ENCODE measurements around the gene IQCK. TPM values are rescaled to one million over a fixed set of nuclear protein-coding genes. Genes with fewer than 3 reads are reported as not detected.

Gene IQCK
- total and polyA plus RNA-seq, 5 donors from 2014 or later: 0.23 to 1.8 (median 1.6) TPM

DNA sequence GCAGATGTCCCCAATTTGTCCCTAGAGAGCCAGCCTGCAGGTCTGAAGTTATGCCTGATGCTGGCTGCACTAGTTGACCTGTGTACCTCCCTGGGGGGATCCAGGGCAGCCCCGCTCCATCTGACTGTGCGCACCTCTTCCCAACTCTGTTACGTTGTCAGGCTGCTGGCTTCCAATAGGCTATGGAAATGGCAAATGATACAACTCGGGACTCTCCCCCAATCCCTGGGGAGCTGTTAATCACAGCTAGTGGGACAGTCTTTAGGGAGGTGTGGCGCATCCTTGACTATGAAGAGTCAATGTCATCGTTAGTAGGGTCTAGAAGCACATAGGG, 136.4 kb downstream of the IQCK start:
- DNase-seq (no peak), ATAC-seq (ENCODE audit: low read depth in 2 of 2) (no peak)
- Mint-ChIP-seq H3K36me3 (no peaks in the 10 kb centered on the region), H3K4me3 (no peak overlapping the region), H3K27ac (no peak overlapping the region), H3K4me1 (no peaks in the 10 kb centered on the region), H3K27me3 (no peaks in the 10 kb centered on the region), H3K9me3 (no peaks in the 10 kb centered on the region)
- no peaks in the 10 kb centered on the region for H3K9me3 ChIP-seq (ENCODE audit: control insufficient read depth in 2 of 2, low read length in 2 of 2)
- no peak overlapping the region for H3K4me3 ChIP-seq (ENCODE audit: low read depth, low read length)
- H3K27me3 ChIP-seq (ENCODE audit: control insufficient read depth, insufficient read depth, low read length): peaks cover 2% of the 10 kb centered on the region
- no peaks in the 10 kb centered on the region for H3K36me3 ChIP-seq (ENCODE audit: control insufficient read depth, insufficient read depth, low read length)
- H3K4me1 ChIP-seq (ENCODE audit: control insufficient read depth, insufficient read depth, low read length, poor library complexity, severe bottlenecking): no peaks in the 10 kb centered on the region
- no peak overlapping the region for H3K27ac ChIP-seq (ENCODE audit: insufficient read depth, low read length, poor library complexity, severe bottlenecking)

DNA sequence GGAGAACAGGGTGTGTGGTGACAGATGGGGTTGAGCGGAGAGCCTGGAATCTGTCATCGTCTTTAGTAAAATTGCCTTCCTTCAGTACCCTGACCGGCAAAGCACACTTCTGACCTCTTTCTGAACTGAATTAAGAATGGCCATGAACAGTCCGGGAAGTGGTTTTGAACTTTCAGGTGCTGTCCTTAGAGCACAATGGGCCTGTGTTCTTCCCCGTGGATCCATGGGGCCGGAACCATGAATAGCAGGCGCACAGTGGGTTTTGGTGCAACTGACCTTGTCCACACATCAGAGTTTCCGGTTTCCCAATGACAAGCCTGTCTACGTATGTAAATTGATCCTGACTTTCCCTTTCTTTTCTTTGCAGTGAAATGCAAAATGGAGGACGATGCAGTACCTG, 138.0 kb downstream of the IQCK start:
- Mint-ChIP-seq H3K27ac (peak overlapping the region in 1 of 3 donors; percentile 3), H3K9me3 (no peaks in the 10 kb centered on the region), H3K4me3 (no peak overlapping the region), H3K36me3 (no peaks in the 10 kb centered on the region), H3K4me1 (no peaks in the 10 kb centered on the region), H3K27me3 (no peaks in the 10 kb centered on the region)
- no peaks in the 10 kb centered on the region for H3K9me3 ChIP-seq (ENCODE audit: control insufficient read depth in 2 of 2, low read length in 2 of 2)
- H3K27ac ChIP-seq (ENCODE audit: insufficient read depth, low read length, poor library complexity, severe bottlenecking): no peak overlapping the region
- DNase-seq: no peak
- ATAC-seq (ENCODE audit: low read depth in 2 of 2): no peak
- H3K36me3 ChIP-seq (ENCODE audit: control insufficient read depth, insufficient read depth, low read length): no peaks in the 10 kb centered on the region
- H3K4me1 ChIP-seq (ENCODE audit: control insufficient read depth, insufficient read depth, low read length, poor library complexity, severe bottlenecking): no peaks in the 10 kb centered on the region
- no peaks in the 10 kb centered on the region for H3K27me3 ChIP-seq (ENCODE audit: control insufficient read depth, insufficient read depth, low read length)
- no peak overlapping the region for H3K4me3 ChIP-seq (ENCODE audit: low read depth, low read length)

DNA sequence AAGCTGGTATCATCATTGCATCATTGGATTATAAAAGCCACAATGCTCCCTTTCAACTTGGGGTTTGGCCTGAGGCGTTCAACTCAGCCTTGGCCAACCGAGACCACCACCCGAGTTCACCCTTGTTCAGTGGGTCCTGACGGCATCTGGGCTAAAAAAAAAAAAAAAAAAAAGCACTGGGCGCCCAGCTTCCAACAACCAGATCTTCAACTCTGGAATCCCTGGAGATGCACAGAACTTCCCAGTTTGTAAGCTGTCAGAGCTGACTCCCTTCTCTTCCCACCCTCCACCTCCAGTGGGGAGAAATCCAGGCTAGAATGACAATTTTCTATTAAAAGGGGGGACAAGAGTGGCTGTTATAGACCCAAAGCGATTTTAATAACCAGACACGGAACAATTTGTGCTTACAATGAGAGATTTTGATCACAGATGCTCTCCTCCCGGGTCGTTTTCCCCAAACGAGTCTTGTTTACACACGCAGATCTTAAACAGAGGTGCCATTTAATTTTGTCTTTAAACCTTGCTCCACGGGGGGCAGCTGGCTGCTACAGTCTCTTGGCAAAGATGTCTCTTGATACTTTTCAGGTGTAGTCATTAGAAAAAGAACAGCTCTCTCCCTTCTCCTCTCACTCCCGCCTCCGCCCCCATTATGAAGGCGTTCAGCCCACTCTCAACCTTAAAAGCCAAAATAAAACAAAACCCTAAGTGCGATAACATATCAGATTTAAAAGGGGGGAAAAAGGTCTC, 139.7 kb downstream of the IQCK start:
- H3K4me3 Mint-ChIP-seq: no peak overlapping the region
- no peak overlapping the region for H3K27ac ChIP-seq (ENCODE audit: insufficient read depth, low read length, poor library complexity, severe bottlenecking)
- no peaks in the 10 kb centered on the region for H3K9me3 ChIP-seq (ENCODE audit: control insufficient read depth in 2 of 2, low read length in 2 of 2)
- no peaks in the 10 kb centered on the region for H3K27me3 ChIP-seq (ENCODE audit: control insufficient read depth, insufficient read depth, low read length)
- H3K27ac Mint-ChIP-seq: no peak overlapping the region
- H3K27me3 Mint-ChIP-seq: no peaks in the 10 kb centered on the region
- no peaks in the 10 kb centered on the region for H3K36me3 ChIP-seq (ENCODE audit: control insufficient read depth, insufficient read depth, low read length)
- no peak overlapping the region for H3K4me3 ChIP-seq (ENCODE audit: low read depth, low read length)
- H3K4me1 Mint-ChIP-seq: no peaks in the 10 kb centered on the region
- no peaks in the 10 kb centered on the region for H3K9me3 Mint-ChIP-seq
- no peaks in the 10 kb centered on the region for H3K4me1 ChIP-seq (ENCODE audit: control insufficient read depth, insufficient read depth, low read length, poor library complexity, severe bottlenecking)
- H3K36me3 Mint-ChIP-seq: no peaks in the 10 kb centered on the region
- ATAC-seq (ENCODE audit: low read depth in 2 of 2) (no peak), DNase-seq (no peak)

DNA sequence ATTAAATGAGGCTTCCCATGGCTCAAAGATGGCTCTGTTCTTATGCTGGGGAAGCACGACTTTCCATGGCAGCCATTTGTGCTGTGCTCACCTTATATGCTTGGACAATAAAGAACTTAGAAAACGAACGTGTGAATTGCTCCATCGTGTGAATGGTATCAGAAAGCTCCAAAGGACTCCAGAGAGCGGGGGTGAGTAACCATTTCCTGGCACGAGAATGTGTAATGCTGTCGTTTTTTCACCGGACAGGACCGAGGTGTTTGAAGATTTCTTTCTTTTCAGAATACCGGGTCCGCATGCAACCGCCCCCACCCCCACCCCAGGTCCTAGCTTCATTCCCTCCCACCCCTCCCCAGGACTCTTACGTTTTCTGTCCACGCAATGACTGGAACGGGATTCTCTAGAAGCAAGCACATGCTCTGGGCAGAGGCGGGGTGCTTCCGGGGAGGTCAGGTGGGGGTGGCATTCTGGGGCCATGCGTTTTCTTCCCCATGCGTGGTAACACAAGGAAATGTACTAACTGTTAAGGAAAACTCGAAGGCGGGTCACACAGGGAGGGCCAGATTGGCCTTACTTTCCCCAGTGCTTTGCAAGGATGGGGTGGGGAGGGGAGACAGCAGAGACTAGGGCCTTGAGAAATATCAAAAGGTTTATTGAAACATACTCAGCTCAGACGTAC, 140.4 kb downstream of the IQCK start:
- H3K27ac ChIP-seq (ENCODE audit: insufficient read depth, low read length, poor library complexity, severe bottlenecking): no peak overlapping the region
- DNase-seq (no peak), ATAC-seq (ENCODE audit: low read depth in 2 of 2) (no peak)
- Mint-ChIP-seq H3K36me3 (no peaks in the 10 kb centered on the region), H3K4me3 (no peak overlapping the region), H3K27me3 (no peaks in the 10 kb centered on the region), H3K27ac (no peak overlapping the region), H3K4me1 (no peaks in the 10 kb centered on the region), H3K9me3 (no peaks in the 10 kb centered on the region)
- no peak overlapping the region for H3K4me3 ChIP-seq (ENCODE audit: low read depth, low read length)
- H3K4me1 ChIP-seq (ENCODE audit: control insufficient read depth, insufficient read depth, low read length, poor library complexity, severe bottlenecking): no peaks in the 10 kb centered on the region
- H3K36me3 ChIP-seq (ENCODE audit: control insufficient read depth, insufficient read depth, low read length): no peaks in the 10 kb centered on the region
- H3K9me3 ChIP-seq (ENCODE audit: control insufficient read depth in 2 of 2, low read length in 2 of 2): no peaks in the 10 kb centered on the region
- no peaks in the 10 kb centered on the region for H3K27me3 ChIP-seq (ENCODE audit: control insufficient read depth, insufficient read depth, low read length)

DNA sequence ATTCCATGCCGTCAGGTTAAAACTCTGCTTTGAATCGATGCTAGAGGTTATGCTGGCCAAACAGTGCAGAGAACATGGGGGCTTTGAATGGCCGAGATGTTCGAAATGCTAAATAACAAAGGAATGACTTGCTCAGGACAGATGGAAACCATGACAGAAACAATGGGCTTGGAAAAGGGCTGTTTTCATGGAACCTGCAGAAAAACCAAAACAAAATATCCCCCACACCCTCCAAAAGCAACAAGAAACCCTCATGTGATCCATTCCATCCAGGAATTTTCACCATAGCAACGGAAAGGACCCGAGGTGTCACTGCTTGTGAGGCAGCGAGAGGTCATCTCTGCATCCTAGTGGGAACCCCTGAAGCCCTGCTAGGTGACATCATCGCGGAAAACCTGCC, 141.1 kb downstream of the IQCK start:
- Histone ChIP-seq H3K4me3 (ENCODE audit: low read depth, low read length) (no peak overlapping the region), H3K36me3 (ENCODE audit: control insufficient read depth, insufficient read depth, low read length) (no peaks in the 10 kb centered on the region), H3K27me3 (ENCODE audit: control insufficient read depth, insufficient read depth, low read length) (no peaks in the 10 kb centered on the region), H3K9me3 (ENCODE audit: control insufficient read depth in 2 of 2, low read length in 2 of 2) (no peaks in the 10 kb centered on the region), H3K27ac (ENCODE audit: insufficient read depth, low read length, poor library complexity, severe bottlenecking) (no peak overlapping the region), H3K4me1 (ENCODE audit: control insufficient read depth, insufficient read depth, low read length, poor library complexity, severe bottlenecking) (no peaks in the 10 kb centered on the region)
- H3K27me3 Mint-ChIP-seq: no peaks in the 10 kb centered on the region
- H3K4me3 Mint-ChIP-seq: no peak overlapping the region
- no peaks in the 10 kb centered on the region for H3K9me3 Mint-ChIP-seq
- ATAC-seq (ENCODE audit: low read depth in 2 of 2): no peak
- H3K36me3 Mint-ChIP-seq: no peaks in the 10 kb centered on the region
- DNase-seq: no peak
- H3K4me1 Mint-ChIP-seq: no peaks in the 10 kb centered on the region
- H3K27ac Mint-ChIP-seq: no peak overlapping the region

DNA sequence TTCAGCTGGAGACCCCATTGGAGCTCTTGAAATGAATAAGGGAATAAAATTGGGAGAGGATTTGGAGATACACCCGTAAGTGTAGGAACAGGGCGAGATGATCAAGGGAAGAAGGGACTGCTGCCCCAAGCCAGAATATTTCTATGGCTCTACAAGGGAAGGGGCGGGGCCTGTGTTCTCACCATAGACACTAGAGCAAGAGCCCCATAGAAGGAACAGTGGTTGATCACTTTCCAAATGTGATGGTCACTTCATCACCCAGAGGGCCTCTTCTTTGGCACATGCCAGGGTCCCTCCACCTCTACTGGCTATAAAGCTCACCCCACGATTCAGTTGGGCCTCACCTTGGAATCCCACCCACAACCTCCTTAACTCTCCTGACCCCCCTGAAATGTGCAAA, 141.5 kb downstream of the IQCK start:
- Mint-ChIP-seq H3K27me3 (no peaks in the 10 kb centered on the region), H3K4me3 (no peak overlapping the region), H3K9me3 (no peaks in the 10 kb centered on the region), H3K36me3 (no peaks in the 10 kb centered on the region), H3K4me1 (no peaks in the 10 kb centered on the region), H3K27ac (no peak overlapping the region)
- no peak overlapping the region for H3K27ac ChIP-seq (ENCODE audit: insufficient read depth, low read length, poor library complexity, severe bottlenecking)
- ATAC-seq (ENCODE audit: low read depth in 2 of 2) (no peak), DNase-seq (no peak)
- no peaks in the 10 kb centered on the region for H3K9me3 ChIP-seq (ENCODE audit: control insufficient read depth in 2 of 2, low read length in 2 of 2)
- H3K4me3 ChIP-seq (ENCODE audit: low read depth, low read length): no peak overlapping the region
- H3K36me3 ChIP-seq (ENCODE audit: control insufficient read depth, insufficient read depth, low read length): no peaks in the 10 kb centered on the region
- H3K4me1 ChIP-seq (ENCODE audit: control insufficient read depth, insufficient read depth, low read length, poor library complexity, severe bottlenecking): no peaks in the 10 kb centered on the region
- H3K27me3 ChIP-seq (ENCODE audit: control insufficient read depth, insufficient read depth, low read length): no peaks in the 10 kb centered on the region

DNA sequence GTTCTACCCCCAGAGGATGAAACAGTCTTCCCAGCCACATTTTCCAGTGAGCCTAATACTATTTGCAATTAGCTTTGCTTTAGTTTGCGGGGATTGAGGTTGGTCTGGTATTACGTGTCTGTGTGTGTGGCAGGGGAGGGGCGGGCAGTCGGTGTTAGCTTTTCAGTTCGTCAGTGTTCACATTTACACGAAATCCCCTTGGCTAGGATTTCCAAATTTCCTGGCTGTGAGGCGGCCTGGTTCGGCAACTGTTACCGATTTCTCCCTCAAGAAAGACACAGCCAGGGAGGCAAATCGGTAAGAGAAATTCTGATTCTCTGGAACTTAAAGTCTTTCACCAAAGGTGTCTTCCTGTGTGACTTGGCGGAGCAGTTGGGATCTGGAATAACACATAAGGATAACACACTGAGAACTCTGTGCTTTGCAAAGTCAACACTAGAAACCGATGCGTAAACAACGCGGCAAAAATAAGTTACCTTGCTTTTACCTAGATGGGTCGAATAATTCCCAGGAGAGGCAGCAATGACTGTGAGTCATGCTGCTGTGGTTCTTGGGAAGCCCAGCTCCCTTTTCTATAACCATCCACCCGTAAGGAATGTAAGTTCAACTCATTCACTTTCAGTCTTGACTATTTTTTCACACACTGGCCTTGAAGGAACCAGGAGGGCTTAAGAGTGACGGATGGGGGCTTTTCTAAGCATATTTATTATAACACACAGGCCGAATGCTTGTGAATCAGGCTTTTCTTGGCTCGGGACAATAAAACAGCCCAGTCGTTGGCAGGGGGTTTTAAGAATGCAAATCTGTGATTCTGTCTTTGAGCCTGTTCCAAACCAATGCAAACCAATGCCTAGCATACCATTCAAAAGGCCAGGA, 142.3 kb downstream of the IQCK start:
- no peak overlapping the region for H3K4me3 ChIP-seq (ENCODE audit: low read depth, low read length)
- H3K27me3 ChIP-seq (ENCODE audit: control insufficient read depth, insufficient read depth, low read length): no peaks in the 10 kb centered on the region
- no peaks in the 10 kb centered on the region for H3K9me3 ChIP-seq (ENCODE audit: control insufficient read depth in 2 of 2, low read length in 2 of 2)
- Mint-ChIP-seq H3K36me3 (no peaks in the 10 kb centered on the region), H3K27ac (no peak overlapping the region), H3K27me3 (no peaks in the 10 kb centered on the region), H3K4me1 (no peaks in the 10 kb centered on the region), H3K4me3 (no peak overlapping the region), H3K9me3 (no peaks in the 10 kb centered on the region)
- H3K36me3 ChIP-seq (ENCODE audit: control insufficient read depth, insufficient read depth, low read length): no peaks in the 10 kb centered on the region
- no peak overlapping the region for H3K27ac ChIP-seq (ENCODE audit: insufficient read depth, low read length, poor library complexity, severe bottlenecking)
- ATAC-seq (ENCODE audit: low read depth in 2 of 2) (no peak), DNase-seq (no peak)
- no peaks in the 10 kb centered on the region for H3K4me1 ChIP-seq (ENCODE audit: control insufficient read depth, insufficient read depth, low read length, poor library complexity, severe bottlenecking)
